NCI-H2107 treated with DMSO at 0.1 percent for 48 hours (cell line): ENCODE results near the gene PPME1.

Experiments
- DNase-seq: peaks from one replicate; lab custom pipeline; 2025; ENCODE audit not compliant: unreplicated experiment; lab: John Stamatoyannopoulos, UW

The PPME1 gene

DNA sequence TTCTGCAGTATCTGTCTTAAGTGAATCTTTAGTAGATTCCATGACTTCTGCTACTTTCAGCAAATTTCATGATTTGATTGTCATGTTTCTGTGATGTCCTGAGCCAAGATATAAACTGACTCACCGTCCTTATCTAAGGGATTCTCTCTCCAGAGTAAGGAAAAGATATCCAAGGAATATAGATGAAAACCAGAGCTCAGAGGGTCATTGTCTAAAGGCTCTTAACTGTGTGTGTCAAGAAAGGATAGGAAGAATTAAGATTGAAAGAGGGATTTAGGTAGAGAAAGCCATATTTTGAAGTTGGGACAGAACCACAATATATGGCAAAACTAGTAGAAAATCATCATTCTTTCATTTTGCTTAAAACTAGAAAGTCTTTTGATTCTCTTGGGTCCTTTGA, 50.7 kb downstream of the PPME1 start:
- no peak for DNase-seq

DNA sequence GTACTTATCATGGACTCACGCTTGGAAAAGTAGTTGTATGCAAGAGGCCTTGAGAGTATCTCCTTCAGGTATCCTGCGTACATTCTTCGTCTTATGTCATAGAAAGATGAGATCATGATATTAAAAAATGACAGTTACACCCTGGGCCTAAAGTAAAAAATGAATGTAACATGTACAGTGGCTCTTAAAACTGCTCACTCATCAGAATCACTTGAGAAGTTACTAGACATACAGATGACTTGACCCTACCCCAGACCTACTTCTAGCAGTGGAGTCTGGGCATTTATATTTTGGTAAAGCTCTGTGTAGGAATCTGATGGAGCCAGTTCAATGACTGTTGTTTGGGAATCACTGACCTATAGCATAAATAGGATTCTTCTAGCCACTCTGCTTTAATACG, 54.5 kb downstream of the PPME1 start:
- DNase-seq: no peak

DNA sequence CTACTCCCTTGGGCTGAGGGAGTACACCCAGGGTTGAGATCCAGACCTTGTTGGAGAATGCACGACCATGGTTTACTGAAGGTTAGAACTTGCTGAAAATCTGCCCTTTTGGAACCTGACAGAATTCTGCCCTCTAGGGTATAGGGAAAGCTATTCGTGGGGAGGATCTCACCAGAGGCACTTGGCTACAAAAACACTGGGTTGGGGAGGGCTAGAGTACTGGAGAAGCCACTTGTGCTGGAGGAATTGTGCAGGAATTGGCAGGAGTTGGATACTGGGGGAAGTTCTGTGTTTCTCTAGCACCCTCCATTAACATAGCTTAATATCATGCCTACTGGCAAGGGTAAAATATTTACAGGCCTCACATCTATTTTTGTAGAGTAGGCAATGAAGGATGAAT, 55.8 kb downstream of the PPME1 start:
- DNase-seq: no peak

DNA sequence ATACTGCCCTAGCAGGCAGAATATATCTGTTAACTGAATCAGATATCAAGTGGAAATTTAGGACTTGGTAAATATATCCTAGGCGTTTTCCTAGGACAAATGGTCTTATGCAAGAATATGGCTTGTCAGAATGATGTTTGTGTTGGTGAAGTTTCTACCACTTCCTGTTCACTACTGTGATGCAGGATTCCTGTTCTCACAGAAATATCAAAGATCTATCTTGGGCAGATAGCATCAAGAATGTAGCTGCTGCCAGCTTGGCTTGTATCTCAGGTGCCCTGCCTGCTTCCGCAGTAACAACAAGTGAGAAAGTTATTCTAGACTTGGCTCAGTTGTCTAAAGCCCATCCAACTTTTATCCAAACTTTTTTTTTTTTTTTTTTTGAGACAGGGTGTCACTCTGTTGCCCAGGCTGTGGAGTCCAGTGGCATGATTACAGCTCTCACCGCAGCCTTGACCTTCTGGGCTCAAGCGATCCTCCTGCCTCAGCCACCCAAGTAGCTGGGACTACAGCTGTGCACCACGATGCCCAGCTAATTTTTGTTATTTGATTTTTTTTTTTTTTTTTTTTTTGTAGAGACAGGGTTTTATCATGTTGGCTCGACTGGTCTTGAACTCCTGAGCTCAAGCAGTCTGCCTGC, 61.3 kb downstream of the PPME1 start:
- DNase-seq: no peak

DNA sequence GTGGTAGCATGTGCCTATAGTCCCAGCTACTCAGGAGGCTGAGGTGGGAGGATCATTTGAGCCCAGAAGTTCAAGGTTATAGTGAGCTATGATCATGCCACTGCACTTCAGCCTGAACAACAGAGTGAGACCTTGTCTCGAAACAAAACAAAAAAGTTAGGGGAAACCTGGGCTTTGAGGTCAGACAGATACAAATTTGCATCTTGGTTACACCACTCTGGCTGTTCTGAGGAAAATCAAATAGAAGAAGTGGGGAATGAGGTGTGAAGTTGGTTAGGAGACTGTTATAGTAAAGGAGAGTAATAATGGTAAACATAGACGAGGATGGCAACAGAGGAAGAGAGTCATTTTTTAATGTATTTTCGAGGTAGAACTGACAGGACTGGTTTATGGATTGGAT, 62.6 kb downstream of the PPME1 start:
- no peak for DNase-seq

DNA sequence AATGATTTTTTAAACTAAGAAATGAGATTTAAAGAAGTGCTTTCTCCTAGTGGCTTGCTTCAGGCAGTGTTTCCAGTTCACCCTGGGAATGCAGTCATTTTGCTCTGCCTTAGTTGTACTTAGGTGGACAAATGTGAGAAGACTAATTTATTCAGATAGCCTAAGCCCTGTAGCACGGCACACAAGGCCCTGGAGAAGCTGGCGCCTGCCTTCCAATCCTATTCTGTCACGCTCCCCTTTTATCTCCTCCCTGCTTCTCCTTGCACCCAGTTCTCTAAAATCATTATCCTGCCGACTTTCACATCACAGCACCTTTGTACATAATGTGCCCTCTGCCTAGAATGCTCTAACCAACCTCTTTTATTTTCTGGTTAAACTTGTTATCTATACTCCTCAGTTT, 64.0 kb downstream of the PPME1 start:
- DNase-seq: no peak

DNA sequence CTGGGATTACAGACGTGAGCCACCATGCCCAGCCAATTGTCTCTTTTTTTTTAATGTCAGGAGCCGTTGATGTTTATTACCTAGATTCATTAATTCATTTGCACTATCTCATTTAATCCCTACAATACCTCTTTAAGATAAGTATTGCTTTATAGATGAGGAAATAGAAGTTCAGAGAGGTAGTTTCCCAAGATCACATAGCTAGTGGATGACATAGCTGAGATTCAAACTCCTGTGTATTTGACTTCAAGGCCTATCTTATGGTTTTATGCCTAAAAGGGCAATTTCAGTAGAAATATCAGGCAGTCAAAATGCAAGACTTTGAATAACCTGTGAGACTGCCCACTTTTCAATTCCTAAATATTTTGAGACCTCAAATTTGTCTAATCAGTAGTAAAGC, 66.5 kb downstream of the PPME1 start:
- no peak for DNase-seq

DNA sequence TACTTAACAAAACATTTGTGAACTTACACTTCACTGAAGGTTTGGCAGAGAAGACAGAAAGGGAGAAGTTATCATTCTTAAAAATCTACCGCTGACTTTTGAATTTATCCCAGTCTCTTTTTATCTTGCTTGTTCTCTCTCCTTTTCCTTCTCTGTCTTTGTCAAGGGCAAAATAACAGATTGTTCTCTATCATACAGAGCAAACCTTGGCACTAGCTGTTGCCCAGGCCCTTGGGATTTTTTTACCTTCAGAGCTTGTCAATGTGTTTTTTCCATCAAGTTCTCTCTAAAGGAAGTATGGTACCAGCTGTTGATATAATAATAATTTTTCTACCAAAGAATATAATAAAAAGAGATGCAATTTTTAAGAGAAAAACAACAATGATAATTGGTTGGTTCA, 67.2 kb downstream of the PPME1 start:
- DNase-seq: no peak

DNA sequence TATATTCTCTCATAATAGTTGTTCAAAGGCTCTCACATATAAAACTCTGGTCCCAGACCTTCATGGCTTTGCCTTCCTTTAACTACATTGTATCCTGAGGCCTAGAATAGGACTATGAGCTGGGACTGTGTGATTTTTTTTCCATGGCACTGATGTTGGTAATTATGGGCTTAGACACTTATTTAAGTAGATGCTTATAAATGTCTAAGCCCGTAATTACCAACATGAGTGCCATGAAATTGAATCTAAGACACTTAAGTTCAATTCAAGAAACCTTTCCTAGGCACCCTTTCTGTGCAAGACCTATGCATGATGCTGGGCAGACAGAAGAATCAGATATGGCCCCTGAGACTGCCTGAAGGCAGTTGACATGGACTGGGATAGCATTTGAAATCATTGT, 77.4 kb downstream of the PPME1 start:
- DNase-seq: no peak

DNA sequence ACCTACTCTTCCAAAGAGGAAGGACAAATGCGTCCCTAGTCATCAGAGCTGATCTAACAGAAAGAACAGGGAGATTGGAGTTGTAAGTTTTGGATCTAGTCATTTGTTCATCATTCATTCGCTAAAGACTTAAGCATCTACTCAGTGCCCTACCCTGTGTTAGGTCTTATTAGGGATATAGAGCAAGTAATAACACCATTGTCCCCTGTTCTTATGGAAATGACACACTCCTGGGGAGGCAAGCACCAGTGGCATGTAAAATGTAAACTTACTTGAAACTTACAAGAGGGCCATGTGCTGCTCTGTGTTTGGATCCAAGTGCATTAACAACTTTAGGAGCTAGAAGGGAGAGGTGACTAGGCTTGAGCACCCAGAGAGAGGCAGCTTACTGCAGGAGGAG, 78.4 kb downstream of the PPME1 start:
- DNase-seq: no peak

DNA sequence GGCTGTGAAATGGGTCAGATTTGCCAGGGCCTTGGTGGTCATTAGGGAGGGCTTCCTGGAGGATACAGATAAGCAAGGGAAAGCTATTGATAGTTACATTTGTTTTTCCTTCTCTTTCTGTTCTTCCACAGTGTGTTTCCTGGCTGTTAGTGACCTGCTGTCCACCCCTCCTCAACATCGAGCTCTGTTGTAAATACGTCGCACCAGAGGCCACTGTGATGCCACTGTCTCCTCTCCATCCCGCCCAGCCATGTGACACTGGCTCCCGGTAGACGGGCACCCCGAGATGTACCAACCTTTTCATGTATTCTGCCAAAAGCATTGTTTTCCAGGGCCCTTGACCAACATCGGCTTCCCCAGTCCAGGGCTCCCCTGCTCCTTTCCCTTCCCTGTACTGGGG, 82.3 kb downstream of the PPME1 start:
- no peak for DNase-seq

DNA sequence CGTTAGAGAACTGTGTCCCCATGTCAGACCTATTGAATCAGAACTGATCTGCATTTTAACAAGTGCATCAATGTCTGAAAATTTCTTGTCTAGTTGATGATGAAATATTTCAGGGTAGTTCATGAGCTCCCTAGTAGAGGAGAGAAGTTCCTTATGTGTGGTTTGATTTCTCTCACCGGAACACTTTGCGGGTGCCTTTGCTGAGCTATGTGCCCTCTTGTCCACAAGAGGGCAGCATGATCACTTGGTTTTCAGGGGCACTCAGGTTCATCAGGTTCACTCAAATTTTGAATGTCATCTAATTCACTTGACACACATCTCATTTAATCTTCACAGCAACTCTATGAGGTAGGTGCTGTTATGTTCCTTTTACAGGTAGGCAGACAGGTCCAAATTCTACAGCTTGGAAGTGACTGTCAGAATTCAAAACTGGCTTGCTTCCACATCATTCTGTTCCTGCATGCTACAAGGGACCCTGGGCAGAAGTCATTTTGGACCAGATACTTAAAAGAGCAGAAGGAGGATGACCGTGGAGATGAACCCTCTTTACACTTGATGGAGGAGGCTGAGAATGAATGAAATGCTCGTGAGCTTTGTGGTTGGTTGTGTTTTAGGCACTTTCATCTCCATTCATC, 84.8 kb downstream of the PPME1 start:
- peak; percentile 45 for DNase-seq

DNA sequence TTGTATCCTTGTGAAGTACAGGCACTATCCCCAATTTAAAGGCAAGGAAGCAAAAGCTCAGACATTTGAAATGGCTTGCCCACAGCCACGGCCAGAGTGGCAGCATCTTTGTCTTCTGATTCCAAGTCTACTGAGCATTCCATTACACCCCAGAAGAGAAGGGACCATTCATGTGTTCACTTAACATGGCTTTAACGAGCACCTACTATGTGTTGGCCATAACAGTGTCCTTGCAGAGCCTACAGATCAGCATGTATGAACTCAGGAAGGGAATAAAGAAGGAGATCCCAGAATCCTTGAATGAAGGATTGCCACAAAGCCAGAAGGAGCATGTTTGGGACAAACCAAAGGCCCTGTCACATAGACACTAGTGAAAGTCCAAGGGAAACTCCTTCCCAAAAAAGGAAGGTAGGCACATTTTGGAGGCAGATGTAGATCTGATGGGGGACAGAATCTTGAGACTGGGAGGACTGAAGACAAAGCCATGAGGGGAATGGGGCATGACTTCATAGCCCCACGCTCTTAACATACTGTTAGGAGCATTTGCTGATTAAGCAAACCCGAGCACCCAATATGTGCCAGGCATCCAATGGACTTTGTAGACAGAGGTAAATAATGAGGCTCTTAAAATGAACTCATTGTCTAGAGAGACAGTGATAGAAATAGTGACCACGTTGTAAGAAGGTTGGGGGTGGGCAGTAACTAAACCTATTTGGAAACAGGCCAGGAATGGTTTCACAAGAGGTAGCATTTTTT, 85.5 kb downstream of the PPME1 start:
- no peak for DNase-seq

DNA sequence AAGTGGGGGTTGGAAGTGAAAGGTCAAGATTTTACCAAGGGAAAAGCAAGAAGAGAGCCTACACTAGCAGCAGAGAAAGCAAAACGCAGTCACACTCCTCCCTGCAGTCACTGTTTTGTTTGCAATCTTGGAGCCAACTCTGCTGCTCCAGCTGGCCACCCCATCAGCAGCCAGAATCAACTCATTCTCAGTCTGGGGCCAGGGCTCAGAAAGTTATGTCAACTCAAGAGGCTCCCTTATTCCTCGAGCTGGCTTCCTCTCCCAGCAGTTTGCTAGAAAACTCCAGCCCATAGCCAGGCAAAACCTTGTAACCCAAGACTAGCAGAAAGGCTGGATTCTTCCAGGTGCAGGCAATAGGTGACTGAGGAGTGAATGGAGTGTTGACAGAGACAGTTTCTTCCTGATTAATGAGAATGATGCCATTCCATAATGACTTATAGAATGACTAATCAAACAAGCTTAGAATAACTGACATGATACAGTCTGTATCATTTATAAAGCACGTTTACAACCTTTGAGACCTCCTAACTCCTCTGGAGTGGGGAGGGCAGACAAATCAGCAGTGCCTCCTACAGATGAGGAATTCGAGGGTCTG, 87.0 kb downstream of the PPME1 start:
- DNase-seq: no peak

DNA sequence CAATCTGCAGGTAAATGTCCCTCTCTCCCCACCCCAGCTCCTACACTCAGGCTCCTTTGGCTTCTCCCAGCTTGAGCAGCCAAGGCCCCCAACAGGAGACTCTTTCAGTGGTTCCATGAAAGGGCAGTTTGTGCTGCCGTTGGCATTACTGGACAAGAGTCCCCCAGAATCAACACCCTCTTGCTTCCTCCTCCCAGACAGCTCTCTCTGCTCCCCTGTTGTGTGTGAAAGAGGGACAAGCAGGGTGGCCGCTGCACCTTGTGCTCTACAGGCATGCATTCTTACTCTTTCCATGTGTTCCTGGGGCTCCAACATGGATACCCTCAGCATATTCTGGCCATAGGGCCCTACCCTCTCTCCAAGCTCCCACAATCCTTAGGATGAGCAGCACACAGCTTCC, 91.6 kb downstream of the PPME1 start:
- DNase-seq: no peak

DNA sequence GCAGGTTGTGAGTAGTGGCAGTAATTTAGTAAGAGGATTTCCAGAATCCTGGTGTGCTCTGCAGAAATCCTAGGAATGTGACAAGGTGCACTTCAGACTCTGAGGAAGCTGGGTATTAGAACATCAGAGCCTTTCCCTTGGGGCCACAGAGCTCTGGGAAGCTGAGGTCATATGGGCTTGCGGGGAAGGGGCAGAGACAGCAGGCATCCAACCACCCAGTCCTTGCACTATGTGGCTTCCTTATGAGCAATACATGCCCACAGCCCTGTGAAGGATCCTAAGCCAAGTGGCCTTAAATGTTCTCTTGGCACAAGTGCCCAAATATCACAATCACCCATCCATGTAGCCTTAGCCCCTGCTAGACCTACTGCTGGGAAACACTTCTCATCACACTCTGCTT, 94.2 kb downstream of the PPME1 start:
- DNase-seq: no peak

DNA sequence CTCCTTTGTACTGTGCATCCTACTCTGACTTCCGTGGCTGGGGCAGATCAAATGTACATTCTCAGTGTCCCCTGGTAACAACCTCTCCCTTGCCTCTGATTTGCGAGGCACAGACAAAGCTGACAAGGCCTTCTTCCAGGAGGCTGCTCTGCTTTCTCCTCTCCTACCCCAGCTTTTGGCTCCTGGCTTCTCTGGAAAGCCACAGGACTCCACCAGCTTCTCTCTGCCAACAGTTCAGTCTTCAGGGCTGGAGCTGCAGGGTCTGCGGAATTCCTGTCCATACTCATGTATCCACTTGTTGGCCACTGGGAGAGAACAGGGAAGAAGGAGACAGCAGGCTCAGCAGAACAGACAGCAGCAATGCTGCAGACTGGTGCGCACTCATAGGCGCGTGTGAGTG, 95.9 kb downstream of the PPME1 start:
- DNase-seq: no peak

DNA sequence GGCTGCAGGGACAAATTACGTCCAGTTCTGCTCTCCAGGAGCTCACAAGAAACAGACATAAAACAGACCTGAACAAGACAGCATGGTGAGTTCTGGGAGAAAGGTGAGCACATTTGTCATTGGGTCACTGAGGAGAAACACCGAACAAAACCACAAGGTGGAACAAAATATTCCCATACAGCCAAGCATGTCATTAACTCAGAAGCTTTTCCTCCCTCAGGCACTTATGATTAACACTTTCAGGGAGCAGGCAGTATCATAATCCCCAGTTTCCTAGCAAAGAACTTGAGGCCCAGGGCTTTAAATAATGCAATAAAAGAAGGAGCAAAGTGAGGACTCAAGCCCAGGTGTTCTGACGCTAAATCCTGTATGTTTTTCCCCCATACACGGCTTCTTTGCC, 97.4 kb downstream of the PPME1 start:
- no peak for DNase-seq

DNA sequence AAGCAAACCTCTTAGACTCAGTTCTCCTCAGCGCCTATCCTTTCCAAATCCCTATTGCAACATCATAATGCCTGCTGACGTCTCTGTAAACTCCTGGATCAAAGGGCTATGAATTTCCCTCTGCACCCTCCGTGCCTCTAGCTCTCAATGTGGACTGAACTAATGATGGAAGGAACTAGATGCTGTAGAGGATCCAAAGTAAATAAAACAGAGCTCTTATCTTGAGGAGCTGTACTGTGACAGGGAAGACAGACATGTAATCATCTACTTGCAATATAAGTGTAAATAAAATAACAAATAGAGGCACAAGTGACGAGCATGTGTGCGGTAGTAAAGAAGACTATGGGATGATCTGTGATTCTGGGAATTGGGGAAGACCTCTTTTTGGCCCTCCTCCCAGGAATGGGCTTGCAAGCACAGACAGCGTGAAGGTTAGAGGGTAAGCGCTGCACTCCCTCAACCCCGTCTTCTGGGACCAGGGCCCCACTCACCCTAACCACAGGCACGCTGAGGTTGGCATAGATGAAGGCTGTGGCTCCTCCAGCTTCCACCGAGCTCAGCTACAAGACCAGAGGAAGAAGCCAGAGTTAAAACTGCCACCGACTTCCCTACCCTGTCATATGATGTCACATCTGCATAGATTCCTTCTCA, 98.2 kb downstream of the PPME1 start:
- no peak for DNase-seq

DNA sequence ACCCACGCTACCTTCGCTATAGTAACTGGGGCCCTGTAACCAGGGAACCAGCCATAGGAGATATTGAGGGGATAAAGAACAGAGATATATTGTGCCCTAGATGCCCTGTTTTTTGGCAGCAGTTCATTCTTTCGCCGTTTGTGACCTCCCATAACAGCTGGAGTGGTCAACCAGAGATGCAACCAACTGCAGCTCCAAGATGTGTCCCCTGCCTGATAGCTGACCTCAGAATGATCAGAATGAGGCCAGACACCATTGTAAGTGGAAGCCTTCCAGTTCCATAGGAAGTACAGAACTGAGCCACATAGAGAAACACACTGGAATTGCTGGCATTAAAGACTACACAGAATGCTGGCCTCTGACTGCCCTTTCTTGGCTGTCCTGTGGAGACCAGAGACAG, 101.2 kb downstream of the PPME1 start:
- no peak for DNase-seq

DNA sequence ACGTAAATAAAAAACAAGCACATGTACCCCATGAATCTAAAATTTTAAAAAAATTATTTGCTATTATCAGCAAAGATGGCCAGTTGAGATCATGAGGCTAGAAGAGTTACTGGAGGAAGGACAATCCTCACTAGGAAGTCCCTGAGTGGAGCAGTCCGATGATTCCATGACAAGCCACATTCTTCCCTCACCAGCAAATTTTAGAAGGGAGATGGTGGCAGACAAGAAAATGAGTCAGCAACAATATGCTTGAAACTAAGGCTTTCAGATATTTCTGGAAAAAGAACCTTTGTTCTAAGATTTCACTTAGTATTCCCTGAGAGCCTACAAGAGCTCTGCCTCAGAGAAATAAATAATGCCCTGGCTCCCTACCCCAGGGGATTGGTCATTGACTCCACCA, 105.5 kb downstream of the PPME1 start:
- no peak for DNase-seq

DNA sequence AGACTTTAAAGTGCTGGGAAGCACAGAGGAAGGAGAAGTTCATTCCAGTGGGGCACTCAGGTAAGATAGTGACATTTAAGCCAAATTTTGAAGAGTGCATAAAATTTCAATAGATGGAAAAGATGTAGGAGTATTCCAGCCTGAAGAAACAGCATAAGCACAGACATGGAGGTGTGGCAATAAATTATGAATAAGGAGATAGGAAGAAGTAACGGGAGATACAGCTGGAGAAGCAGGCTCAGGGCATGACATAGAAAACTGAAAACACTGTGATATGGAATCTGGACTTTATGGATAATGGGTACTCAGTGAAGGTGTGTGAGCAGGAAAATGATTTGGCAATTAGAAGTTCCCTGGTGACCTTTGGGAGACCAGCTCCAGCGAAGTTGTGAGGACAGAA, 107.0 kb downstream of the PPME1 start:
- no peak for DNase-seq
